ENCODE results near the gene MTCL1. TPM values are rescaled to one million over a fixed set of nuclear protein-coding genes. Genes with fewer than 3 reads are reported as not detected.

MTCL1 gene
- total RNA-seq, 1 donor: 59.6 TPM

- TF ChIP-seq, protein P1, sequence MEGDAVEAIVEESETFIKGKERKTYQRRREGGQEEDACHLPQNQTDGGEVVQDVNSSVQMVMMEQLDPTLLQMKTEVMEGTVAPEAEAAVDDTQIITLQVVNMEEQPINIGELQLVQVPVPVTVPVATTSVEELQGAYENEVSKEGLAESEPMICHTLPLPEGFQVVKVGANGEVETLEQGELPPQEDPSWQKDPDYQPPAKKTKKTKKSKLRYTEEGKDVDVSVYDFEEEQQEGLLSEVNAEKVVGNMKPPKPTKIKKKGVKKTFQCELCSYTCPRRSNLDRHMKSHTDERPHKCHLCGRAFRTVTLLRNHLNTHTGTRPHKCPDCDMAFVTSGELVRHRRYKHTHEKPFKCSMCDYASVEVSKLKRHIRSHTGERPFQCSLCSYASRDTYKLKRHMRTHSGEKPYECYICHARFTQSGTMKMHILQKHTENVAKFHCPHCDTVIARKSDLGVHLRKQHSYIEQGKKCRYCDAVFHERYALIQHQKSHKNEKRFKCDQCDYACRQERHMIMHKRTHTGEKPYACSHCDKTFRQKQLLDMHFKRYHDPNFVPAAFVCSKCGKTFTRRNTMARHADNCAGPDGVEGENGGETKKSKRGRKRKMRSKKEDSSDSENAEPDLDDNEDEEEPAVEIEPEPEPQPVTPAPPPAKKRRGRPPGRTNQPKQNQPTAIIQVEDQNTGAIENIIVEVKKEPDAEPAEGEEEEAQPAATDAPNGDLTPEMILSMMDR (IDR thresholded peaks at IDR 0.05; ENCODE audit: insufficient read depth, low read depth, low read length): no peak
- DNase-seq (ENCODE audit: low read depth): peak; percentile 78
Observed at GRCh38 chr18:8816220-8816619, 110.9 kb downstream of the MTCL1 start.

DNA sequence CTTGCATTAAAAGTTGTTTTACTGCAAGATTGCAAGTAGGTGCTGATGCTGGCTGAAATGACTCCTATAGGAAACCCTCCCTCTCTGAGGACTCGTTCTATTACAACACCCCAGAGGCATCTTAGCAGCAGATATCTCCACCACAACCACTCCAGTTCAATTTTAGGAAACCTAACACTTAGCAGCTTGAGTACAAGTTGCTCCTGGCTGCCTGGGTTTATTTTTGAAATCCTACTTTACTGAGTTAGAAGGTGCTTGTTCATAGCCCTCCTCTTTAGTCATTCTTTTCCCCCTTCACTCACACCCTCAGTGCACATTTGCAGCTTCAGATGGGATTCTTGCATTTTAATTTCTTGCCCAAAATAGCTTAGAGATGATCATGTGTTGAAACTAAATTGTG, 111.5 kb downstream of the MTCL1 start:
- no peak overlapping the region for H3K4me3 ChIP-seq (ENCODE audit: low read depth, low read length)
- peak; percentile 92 for DNase-seq (ENCODE audit: low read depth)
- TF ChIP-seq, protein P1 (IDR thresholded peaks at IDR 0.05; ENCODE audit: insufficient read depth, low read depth, low read length): no peak

More at GRCh38 chr18:8816220-8816619, 110.9 kb downstream of the MTCL1 start:
- no peak overlapping the region for H3K4me3 ChIP-seq (ENCODE audit: low read depth, low read length)

GRCh38 chr18:8818982-8819381, 113.6 kb downstream of the MTCL1 start:
- no peak overlapping the region for H3K4me3 ChIP-seq (ENCODE audit: low read depth, low read length)
- no peak for DNase-seq (ENCODE audit: low read depth)
- TF ChIP-seq, protein P1 (IDR thresholded peaks at IDR 0.05; ENCODE audit: insufficient read depth, low read depth, low read length): no peak

GRCh38 chr18:8820396-8821082, 115.2 kb downstream of the MTCL1 start:
- TF ChIP-seq, protein P1 (IDR thresholded peaks at IDR 0.05; ENCODE audit: insufficient read depth, low read depth, low read length): no peak
- H3K4me3 ChIP-seq (ENCODE audit: low read depth, low read length): no peak overlapping the region
- DNase-seq (ENCODE audit: low read depth): no peak

DNA sequence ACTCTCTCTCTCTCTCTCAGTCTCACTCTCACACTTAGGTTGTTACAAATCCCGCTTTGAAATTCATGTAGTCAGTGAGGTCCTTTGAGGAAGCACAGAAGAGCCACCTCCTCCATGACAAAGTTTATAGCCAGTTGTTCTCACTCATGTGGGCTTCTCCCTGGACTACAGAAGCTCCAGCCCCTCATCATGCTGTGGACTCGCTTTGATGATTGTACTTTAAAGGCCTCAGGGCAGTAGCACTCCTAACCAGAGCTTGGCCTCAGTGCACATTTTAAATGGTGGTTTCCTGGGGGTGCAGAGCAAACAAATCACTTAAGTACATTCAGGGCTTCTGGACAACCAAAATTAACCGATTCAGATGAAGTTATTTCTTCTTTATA, 115.7 kb downstream of the MTCL1 start:
- no peak for DNase-seq (ENCODE audit: low read depth)
- TF ChIP-seq, protein P1 (IDR thresholded peaks at IDR 0.05; ENCODE audit: insufficient read depth, low read depth, low read length): no peak
- H3K4me3 ChIP-seq (ENCODE audit: low read depth, low read length): no peak overlapping the region

DNA sequence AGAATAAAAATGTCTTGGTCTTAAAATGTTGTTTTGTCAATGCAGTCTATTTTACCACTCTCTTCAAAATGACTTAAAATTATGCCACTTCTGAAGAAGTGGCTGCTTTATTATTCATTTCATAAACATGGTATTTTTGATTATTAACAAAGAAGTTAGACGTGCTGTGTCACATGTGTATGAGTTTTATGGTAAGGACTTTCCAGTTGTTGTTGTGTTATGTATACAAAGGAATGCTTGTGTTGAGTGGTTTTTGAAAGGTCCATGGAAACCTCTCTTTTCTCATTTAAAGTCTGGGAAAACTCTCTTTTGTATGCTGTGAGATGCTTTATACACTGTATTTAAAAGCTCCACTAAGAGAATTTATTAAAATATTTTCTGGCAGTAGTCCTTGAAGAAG, 116.2 kb downstream of the MTCL1 start:
- TF ChIP-seq, protein P1 (IDR thresholded peaks at IDR 0.05; ENCODE audit: insufficient read depth, low read depth, low read length): no peak
- DNase-seq (ENCODE audit: low read depth): no peak
- no peak overlapping the region for H3K4me3 ChIP-seq (ENCODE audit: low read depth, low read length)

- TF ChIP-seq, protein P1 (IDR thresholded peaks at IDR 0.05; ENCODE audit: insufficient read depth, low read depth, low read length): no peak
- no peak for DNase-seq (ENCODE audit: low read depth)
- H3K4me3 ChIP-seq (ENCODE audit: low read depth, low read length): no peak overlapping the region
Observed at GRCh38 chr18:8822643-8823042, 117.3 kb downstream of the MTCL1 start.

All from fibroblast of villous mesenchyme (primary cell).